Effector memory CD4-positive, alpha-beta T cell (primary cell): ENCODE data around the gene GPR180.

Experiments used
- DNase-seq, 3 donors: peaks; one replicate each; pipeline ENCODE4 v3.0.0-alpha.2; 2020
- H3K27ac ChIP-seq: 2 replicates; pipeline ENCODE4 v1.7.0; 2013; ENCODE audit warnings: mild to moderate bottlenecking, low read length, moderate library complexity; ENCODE audit not compliant: insufficient read depth, poor library complexity, severe bottlenecking
- H3K27me3 ChIP-seq: replicated peaks from 2 replicates; pipeline ENCODE4 v1.7.0; 2013; ENCODE audit warnings: mild to moderate bottlenecking, low read length; ENCODE audit not compliant: insufficient read depth, control insufficient read depth, poor library complexity, severe bottlenecking
- H3K36me3 ChIP-seq: 2 replicates; pipeline ENCODE4 v1.7.0; 2013; ENCODE audit warnings: mild to moderate bottlenecking, low read length, moderate library complexity; ENCODE audit not compliant: control insufficient read depth, insufficient read depth
- H3K4me1 ChIP-seq: 2 replicates; pipeline ENCODE4 v1.7.0; 2013; ENCODE audit warnings: low read length, mild to moderate bottlenecking; ENCODE audit not compliant: control insufficient read depth, insufficient read depth, poor library complexity, severe bottlenecking
- H3K4me3 ChIP-seq: 2 replicates; pipeline ENCODE4 v1.7.0; 2013; ENCODE audit warnings: low read length, low read depth, mild to moderate bottlenecking; ENCODE audit not compliant: insufficient read depth, poor library complexity, severe bottlenecking
- H3K9me3 ChIP-seq: 2 replicates; pipeline ENCODE4 v1.7.0; 2013; ENCODE audit warnings: mild to moderate bottlenecking, low read length, moderate library complexity; ENCODE audit not compliant: control insufficient read depth

The GPR180 gene

DNA sequence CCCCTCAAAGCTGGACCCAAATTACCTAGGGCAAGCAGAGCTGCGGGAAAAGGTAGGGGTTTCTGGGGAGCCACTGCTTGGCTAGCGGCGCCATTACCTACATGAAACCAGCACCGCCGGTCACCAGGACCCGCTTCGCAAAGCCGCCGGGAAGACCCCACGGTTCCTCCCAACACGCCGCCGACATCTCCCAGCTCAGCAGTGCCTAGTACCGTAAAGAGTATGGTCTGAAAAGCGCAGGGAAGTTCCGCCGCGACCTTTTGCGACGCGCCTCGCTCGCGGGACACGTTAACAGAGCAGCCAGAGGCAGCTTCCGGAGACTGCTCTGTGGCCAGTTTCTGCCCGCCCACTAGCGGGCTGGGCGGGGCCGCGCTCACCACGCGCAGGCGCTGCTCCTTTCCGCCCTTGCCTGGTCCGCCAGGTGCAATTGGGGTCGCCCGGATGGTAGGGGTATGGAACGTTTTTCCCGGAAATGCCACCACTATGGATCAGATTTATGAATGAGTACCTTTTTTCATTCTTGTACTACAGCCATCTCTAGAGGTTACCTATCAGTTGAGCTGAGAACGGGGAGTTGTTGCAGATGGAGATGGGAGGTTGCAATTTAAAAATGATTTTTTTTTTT lies 5.6 kb upstream of the GPR180 start, which contains the start of gene TGDS:
Gene TGDS (minus strand): TSS at position 203 of the 625 bp plus-strand sequence. CDS start 16 bp downstream, at position 187.
- Histone ChIP-seq H3K9me3 (no peaks in the 10 kb centered on the region), H3K27ac (peak within 1 kb of the TSS; percentile 67), H3K36me3 (peaks cover 6% of the 10 kb centered on the region), H3K4me1 (peaks cover 8% of the 10 kb centered on the region), H3K4me3 (peak within 1 kb of the TSS; percentile 75), H3K27me3 (no peaks in the 10 kb centered on the region)
- peak; percentile 76 to 80 (median 79) for DNase-seq

DNA sequence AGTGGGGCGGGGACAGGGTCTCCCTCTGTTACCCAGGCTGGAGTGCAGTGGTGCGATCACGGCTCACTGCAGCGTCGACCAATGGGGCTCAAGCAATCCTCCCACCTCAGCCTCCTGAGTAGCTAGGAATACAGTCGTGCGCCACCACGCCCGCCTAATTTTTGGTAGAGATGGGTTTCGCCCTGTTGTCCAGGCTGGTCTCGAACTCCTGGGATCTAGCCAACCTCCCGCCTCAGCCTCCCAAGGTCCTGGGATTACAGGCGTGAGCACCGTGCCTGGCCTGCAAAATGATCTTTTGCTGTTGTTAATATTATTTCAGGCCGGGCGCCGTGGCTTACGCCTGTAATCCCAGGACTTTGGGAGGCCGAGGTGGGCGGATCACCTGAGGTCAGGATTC lies 5.1 kb upstream of the GPR180 start:
- DNase-seq = no peak
- Histone ChIP-seq H3K9me3 (no peaks in the 10 kb centered on the region), H3K4me1 (peaks cover 8% of the 10 kb centered on the region), H3K27me3 (no peaks in the 10 kb centered on the region), H3K36me3 (peaks cover 6% of the 10 kb centered on the region), H3K4me3 (peak overlapping the region; percentile 75), H3K27ac (no peak overlapping the region)

DNA sequence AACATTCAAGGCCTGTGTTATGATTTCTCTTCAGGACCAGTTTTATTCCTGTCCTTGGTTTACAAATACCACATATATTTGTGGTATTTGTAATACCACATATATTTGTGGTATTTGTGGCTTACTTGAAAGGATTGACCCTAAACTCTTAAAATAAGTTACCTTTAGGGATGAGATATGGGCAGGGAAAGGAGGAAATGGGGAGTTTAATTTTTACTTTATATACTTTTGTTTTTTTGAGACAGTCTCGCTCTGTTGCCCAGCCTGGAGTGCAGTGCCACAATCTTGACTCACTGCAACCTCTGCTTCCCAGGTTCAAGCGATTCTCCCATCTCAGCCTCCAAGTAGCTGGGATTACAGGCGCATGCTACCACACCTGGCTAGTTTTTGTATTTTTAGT lies 3.4 kb upstream of the GPR180 start:
- no peaks in the 10 kb centered on the region for H3K27me3 ChIP-seq
- no peak overlapping the region for H3K27ac ChIP-seq
- no peak overlapping the region for H3K4me3 ChIP-seq
- no peak for DNase-seq
- H3K36me3 ChIP-seq = no peaks in the 10 kb centered on the region
- H3K4me1 ChIP-seq = peaks cover 8% of the 10 kb centered on the region
- no peaks in the 10 kb centered on the region for H3K9me3 ChIP-seq

DNA sequence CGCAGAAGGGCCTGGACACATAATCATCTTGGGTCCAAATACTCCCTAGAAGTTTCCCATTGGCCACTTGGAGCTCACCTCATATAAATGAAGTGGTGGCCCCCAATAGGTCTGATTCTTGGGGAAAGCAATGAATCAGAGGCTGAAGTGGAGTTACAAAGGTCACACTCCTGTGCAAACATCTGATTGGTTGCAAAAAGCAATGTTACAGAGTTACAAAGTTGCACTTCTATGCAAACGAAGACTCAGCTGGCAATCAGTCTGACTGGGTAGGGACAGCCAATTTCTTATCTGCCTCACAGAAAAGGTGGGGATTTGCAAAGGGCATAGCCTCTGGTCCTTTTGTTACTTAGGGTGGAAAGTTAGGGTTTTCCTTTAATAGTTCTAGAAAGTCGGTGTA lies 1.8 kb upstream of the GPR180 start:
- H3K9me3 ChIP-seq = no peaks in the 10 kb centered on the region
- peaks cover 4% of the 10 kb centered on the region for H3K4me1 ChIP-seq
- H3K27me3 ChIP-seq = no peaks in the 10 kb centered on the region
- no peak overlapping the region for H3K4me3 ChIP-seq
- H3K27ac ChIP-seq = no peak overlapping the region
- no peak for DNase-seq
- no peaks in the 10 kb centered on the region for H3K36me3 ChIP-seq

DNA sequence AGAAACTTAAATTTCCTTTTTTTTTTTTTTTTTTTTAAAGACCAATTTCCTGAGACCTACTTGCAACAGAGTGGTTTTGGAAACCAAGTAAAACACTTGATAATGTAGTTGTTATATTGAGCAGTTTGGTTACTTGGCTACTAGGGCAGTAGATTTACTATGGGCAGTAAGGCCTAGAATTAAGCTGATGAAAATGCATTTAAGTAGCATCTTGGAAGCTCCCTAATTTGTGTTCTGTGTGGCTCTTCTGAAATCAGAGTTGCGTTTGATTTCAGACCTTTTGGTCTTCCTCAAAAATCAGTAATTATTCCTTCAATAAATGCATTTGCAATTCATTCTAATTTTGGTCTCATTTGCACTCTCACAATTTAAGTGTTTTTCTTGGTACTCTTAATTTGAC lies 810 bp downstream of the GPR180 start:
- H3K27me3 ChIP-seq = no peaks in the 10 kb centered on the region
- H3K27ac ChIP-seq = peak overlapping the region; percentile 69
- DNase-seq = no peak
- no peaks in the 10 kb centered on the region for H3K36me3 ChIP-seq
- H3K9me3 ChIP-seq = no peaks in the 10 kb centered on the region
- peak overlapping the region; percentile 82 for H3K4me3 ChIP-seq
- H3K4me1 ChIP-seq = no peaks in the 10 kb centered on the region

DNA sequence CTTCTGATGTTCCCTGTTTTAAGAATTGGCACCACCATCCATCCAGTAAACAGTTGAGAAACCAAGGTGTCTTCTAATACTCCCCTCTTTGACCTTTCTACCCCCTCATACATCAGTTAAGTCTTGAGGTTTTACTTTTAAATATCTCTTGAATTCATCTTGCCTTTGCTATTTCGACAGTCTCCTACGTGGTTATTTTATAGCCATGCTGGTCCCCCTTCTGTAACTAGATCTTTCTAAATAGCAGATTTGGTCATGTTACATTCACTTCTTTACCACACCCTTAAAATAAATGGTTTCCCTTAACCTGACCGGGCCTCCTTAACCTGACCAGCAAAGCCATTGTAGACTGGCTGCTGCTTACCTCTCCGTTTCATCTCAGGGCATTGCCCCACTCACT lies 5.4 kb downstream of the GPR180 start:
- Histone ChIP-seq H3K27me3 (no peaks in the 10 kb centered on the region), H3K36me3 (peaks cover 13% of the 10 kb centered on the region), H3K4me1 (no peaks in the 10 kb centered on the region), H3K9me3 (no peaks in the 10 kb centered on the region), H3K27ac (no peak overlapping the region), H3K4me3 (no peak overlapping the region)
- no peak for DNase-seq

DNA sequence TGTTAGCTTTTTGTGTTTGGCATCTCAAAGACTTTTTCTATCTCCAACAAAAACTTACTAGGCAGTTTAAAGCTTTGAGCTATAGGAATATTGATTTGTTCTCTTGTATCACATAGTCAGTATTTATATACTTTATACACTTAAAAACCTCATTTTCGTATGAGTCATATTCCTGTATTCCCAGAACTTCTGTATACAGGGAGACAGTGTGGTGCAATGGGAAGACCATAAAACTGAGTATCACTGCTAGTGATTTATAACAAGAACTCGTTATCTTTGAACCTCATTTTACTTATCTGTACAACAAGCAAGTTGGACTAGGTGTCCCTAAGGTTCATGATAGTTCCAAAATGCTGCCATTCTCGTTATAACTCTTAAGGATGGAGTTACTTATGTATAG lies 6.3 kb downstream of the GPR180 start:
- H3K4me1 ChIP-seq = no peaks in the 10 kb centered on the region
- H3K27me3 ChIP-seq = no peaks in the 10 kb centered on the region
- H3K27ac ChIP-seq = no peak overlapping the region
- peaks cover 15% of the 10 kb centered on the region for H3K36me3 ChIP-seq
- H3K9me3 ChIP-seq = no peaks in the 10 kb centered on the region
- H3K4me3 ChIP-seq = no peak overlapping the region
- no peak for DNase-seq

DNA sequence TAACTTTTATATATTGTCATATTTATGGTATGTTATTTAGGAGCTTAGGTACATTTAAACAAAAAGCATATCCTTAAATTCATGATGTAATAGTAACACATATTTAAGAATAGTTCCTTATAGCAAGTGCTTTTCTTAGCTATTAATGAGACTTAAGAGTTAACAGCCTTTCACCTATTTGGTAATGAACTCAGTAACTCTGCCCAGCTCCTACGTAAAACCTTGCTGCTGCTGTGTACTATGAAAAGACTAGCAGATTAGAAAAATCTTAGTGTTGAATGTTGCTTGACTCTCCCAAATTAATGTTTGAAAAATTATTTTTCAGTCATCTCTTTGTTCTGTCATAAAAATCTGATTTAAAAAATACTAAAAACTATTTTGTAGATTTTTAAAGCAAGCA lies 6.9 kb downstream of the GPR180 start:
- Histone ChIP-seq H3K4me3 (no peak overlapping the region), H3K9me3 (no peaks in the 10 kb centered on the region), H3K4me1 (no peaks in the 10 kb centered on the region), H3K27ac (no peak overlapping the region), H3K27me3 (no peaks in the 10 kb centered on the region), H3K36me3 (peaks cover 15% of the 10 kb centered on the region)
- DNase-seq = no peak

DNA sequence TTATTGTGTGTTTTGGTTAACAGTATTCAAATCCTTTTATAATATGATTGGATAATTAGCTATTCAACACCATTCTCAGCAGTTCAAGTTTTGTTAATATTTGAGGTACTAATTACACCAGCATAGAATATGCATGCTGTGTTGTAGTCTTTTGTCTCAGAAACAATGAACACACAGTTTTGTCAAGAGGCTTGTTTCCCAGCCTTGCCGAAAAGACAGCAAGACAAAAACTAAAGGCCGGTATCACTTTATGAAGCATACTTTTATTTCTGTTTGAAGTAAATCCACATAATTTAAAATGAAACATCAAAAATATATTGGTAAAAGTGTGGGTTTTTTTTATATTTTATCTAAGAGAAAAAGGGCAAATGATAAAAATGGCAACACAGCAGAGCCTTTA lies 7.5 kb downstream of the GPR180 start:
- H3K4me3 ChIP-seq = no peak overlapping the region
- no peaks in the 10 kb centered on the region for H3K27me3 ChIP-seq
- H3K27ac ChIP-seq = no peak overlapping the region
- H3K4me1 ChIP-seq = no peaks in the 10 kb centered on the region
- H3K36me3 ChIP-seq = peaks cover 15% of the 10 kb centered on the region
- no peaks in the 10 kb centered on the region for H3K9me3 ChIP-seq
- DNase-seq = no peak

DNA sequence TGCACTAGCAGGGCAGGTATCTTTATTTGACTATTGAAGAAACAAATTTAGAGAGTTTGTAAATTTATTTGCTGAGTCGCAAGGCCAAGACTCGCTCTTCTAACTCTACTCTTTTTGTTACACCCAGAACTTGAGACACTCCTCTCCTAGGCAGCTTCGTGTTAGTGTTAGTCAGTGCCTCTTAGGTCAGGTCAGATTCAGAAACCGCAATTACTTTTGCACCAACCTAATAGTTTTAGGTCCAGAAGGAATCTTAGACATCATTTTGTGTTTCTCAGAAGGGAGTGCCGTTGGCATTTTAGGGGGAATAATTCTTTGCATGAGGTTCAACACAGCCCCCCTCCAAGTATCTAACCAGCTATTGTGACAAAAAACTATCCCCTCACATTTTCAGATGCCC lies 8.8 kb downstream of the GPR180 start:
- H3K4me3 ChIP-seq = no peak overlapping the region
- H3K9me3 ChIP-seq = no peaks in the 10 kb centered on the region
- H3K4me1 ChIP-seq = no peaks in the 10 kb centered on the region
- peaks cover 20% of the 10 kb centered on the region for H3K36me3 ChIP-seq
- H3K27me3 ChIP-seq = no peaks in the 10 kb centered on the region
- H3K27ac ChIP-seq = no peak overlapping the region
- no peak for DNase-seq
